ENCODE measurements around the gene PJVK. TPM values are rescaled to one million over a fixed set of nuclear protein-coding genes. Genes with fewer than 3 reads are reported as not detected.
"Not testable (repeated sequence)": the region's sequence is repeated elsewhere in the genome, so short reads cannot be mapped to it uniquely, and the experiment has no call there.

Gene PJVK
- total RNA-seq, 1 experiment from 2014 or later = 8.9 TPM

DNA sequence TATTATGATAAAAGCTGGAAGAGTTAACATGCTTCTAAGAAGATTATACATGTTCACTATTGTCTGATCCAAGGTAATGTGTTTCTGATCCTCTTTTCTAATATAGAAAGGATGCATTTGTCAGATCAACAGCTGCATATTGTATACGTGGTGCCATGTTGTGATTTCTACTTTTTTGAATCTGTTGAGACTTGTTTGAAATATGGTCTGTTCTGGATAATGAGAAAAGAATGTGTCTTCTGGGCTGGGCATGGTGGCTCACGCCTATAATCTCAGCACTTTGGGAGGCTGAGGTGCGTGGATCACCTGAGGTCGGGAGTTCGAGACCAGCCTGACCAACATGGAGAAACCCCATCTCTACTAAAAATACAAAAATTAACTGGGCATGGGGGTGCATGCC is 27.4 kb upstream of the PJVK start:
- not testable (repeated sequence) for H3K4me1 ChIP-seq (ENCODE audit: low read length); H4K20me1 ChIP-seq (ENCODE audit: insufficient read depth, low read depth, low read length); H3K79me2 ChIP-seq (ENCODE audit: low read length); H2AFZ ChIP-seq (ENCODE audit: low read length); DNase-seq; H3K27ac ChIP-seq (ENCODE audit: low read length); H3K4me3 ChIP-seq (ENCODE audit: low read length); H3K9me3 ChIP-seq (ENCODE audit: low read length); H3K27me3 ChIP-seq (ENCODE audit: low read length); H3K36me3 ChIP-seq (ENCODE audit: insufficient read depth, low read length); H3K9me2 ChIP-seq (replicated peaks; ENCODE audit: insufficient read depth, low read length); H3K4me2 ChIP-seq (ENCODE audit: low read depth, low read length, poor library complexity, severe bottlenecking); H3K9ac ChIP-seq (ENCODE audit: low read length)

DNA sequence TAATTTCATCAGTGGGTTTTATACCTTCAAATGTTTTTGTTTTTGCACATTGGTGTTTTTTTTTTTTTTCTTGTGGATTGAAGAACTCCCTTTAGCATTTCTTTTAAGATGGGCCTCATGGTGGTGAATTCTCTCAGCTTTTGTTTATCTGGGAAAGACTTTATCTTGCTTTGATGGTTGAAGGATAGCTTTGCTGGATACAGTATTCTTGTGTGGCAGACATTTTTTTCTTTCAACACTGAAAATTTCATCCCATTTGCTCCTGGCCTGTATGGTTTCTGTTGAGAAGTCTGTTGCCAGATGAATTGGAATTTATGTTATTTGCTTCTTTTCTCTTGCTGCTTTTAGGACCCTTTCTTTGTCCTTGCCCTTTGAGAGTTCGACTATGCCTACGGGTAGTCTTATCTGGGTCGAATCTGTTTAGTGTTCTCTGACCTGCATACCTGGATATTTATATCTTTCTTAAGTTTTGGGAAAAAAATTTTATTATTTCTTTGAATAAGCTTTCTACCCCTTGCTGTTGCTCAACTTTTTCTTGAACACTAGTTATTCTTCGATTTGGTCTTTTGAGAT is 25.8 kb upstream of the PJVK start:
- no peak for DNase-seq
- Histone ChIP-seq H3K27ac (ENCODE audit: low read length) (no peak overlapping the region), H3K9ac (ENCODE audit: low read length) (no peak overlapping the region), H3K9me2 (replicated peaks; ENCODE audit: insufficient read depth, low read length) (no peaks in the 10 kb centered on the region), H3K4me2 (ENCODE audit: low read depth, low read length, poor library complexity, severe bottlenecking) (no peak overlapping the region), H4K20me1 (ENCODE audit: insufficient read depth, low read depth, low read length) (no peaks in the 10 kb centered on the region), H2AFZ (ENCODE audit: low read length) (no peak overlapping the region), H3K36me3 (ENCODE audit: insufficient read depth, low read length) (peaks cover 5% of the 10 kb centered on the region; the same call in 1 of the 2 replicates), H3K27me3 (ENCODE audit: low read length) (no peaks in the 10 kb centered on the region), H3K79me2 (ENCODE audit: low read length) (no peaks in the 10 kb centered on the region), H3K4me3 (ENCODE audit: low read length) (no peak overlapping the region), H3K9me3 (ENCODE audit: low read length) (no peaks in the 10 kb centered on the region), H3K4me1 (ENCODE audit: low read length) (no peaks in the 10 kb centered on the region; the same call in 1 of the 2 replicates)

DNA sequence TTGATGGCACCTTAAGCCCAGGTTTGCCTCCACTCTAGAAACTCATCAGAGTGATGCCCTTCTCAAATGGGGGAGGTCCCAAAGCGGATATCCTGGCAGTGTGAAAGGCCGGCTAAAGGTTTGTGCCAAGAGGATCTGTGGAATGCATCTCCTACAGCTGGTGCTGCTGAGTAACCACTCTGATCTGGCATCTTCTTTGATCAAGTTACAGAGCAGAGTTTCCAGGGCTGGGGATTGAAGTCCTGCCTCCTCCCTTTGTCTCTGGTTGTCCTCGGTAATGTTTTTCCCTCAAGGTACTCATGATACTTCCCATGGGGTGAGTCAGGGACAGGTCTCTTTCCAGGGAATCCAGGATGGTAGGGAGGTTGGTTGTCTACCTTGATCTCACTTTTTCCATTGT is 24.8 kb upstream of the PJVK start:
- Histone ChIP-seq H4K20me1 (ENCODE audit: insufficient read depth, low read depth, low read length) (no peaks in the 10 kb centered on the region), H3K9ac (ENCODE audit: low read length) (no peak overlapping the region), H3K4me1 (ENCODE audit: low read length) (no peaks in the 10 kb centered on the region), H3K27ac (ENCODE audit: low read length) (no peak overlapping the region), H3K4me3 (ENCODE audit: low read length) (no peak overlapping the region), H2AFZ (ENCODE audit: low read length) (no peak overlapping the region), H3K36me3 (ENCODE audit: insufficient read depth, low read length) (peaks cover 10% of the 10 kb centered on the region; the same call in 1 of the 2 replicates), H3K9me3 (ENCODE audit: low read length) (no peaks in the 10 kb centered on the region), H3K9me2 (replicated peaks; ENCODE audit: insufficient read depth, low read length) (no peaks in the 10 kb centered on the region), H3K4me2 (ENCODE audit: low read depth, low read length, poor library complexity, severe bottlenecking) (no peak overlapping the region), H3K79me2 (ENCODE audit: low read length) (no peaks in the 10 kb centered on the region), H3K27me3 (ENCODE audit: low read length) (no peaks in the 10 kb centered on the region)
- DNase-seq = no peak

DNA sequence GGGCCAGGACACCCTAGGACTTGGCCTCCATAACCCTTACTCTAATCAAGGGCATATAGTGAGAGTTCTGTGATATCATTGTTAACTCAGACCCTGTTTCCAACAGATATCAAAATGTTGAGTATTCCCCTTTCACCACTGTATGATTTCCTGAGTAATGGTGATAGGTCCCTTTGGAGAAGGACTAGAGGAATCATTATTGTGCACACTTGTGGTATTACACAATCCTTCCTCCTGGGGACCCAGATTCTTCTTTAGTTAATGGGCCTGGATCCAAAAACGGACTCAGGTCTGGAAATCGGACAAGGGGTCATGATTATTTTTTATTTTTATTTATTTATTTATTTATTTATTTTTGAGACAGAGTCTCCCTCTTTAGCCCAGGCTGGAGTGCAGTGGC is 23.7 kb upstream of the PJVK start:
- Histone ChIP-seq H3K9me3 (ENCODE audit: low read length) (no peaks in the 10 kb centered on the region), H3K36me3 (ENCODE audit: insufficient read depth, low read length) (peaks cover 20% of the 10 kb centered on the region; the same call in 1 of the 2 replicates), H2AFZ (ENCODE audit: low read length) (no peak overlapping the region), H3K27ac (ENCODE audit: low read length) (no peak overlapping the region), H3K9ac (ENCODE audit: low read length) (no peak overlapping the region), H3K27me3 (ENCODE audit: low read length) (no peaks in the 10 kb centered on the region), H4K20me1 (ENCODE audit: insufficient read depth, low read depth, low read length) (no peaks in the 10 kb centered on the region), H3K9me2 (replicated peaks; ENCODE audit: insufficient read depth, low read length) (no peaks in the 10 kb centered on the region), H3K4me3 (ENCODE audit: low read length) (no peak overlapping the region), H3K4me1 (ENCODE audit: low read length) (no peaks in the 10 kb centered on the region), H3K4me2 (ENCODE audit: low read depth, low read length, poor library complexity, severe bottlenecking) (no peak overlapping the region), H3K79me2 (ENCODE audit: low read length) (no peaks in the 10 kb centered on the region)
- DNase-seq = no peak

DNA sequence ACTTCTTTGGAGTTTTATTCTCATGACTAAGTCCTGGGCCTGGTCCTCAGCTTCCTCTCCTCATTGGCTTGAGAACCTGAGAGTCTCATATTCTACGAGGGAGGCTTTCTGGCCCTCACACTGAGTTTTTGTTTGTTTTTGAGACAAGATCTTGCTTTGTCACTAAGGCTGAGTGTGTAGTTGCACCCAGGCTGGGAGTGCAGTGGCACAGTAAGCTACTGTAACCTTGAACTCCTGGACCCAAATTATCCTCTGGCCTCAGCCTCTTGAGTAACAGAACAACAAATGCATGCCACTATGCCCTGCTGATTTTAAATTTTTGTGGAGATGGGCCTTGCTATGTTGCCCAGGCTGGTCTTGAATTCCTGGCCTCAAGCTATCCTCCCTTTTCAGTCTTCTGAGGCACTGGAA is 22.8 kb upstream of the PJVK start:
- no peak overlapping the region for H3K9ac ChIP-seq (ENCODE audit: low read length)

DNA sequence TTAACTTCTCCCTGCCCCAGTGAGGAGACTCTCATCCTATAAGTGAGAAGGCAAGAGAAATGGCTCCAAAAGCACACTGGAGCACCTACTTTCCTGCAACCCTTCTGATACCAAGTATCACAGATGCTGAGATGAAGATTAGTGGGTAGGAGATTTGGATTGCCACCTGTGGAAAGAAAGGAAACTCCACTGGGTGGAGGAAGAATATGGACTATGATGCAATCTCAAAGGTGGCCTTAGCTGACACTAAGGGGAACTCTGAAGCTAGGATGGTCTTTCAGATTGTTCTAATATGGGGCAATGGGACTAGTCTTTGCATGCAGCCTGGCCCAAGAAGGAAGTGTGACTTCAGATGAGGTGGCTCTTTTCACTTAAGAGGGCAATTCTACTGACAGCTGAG is 21.8 kb upstream of the PJVK start:
- H3K27me3 ChIP-seq (ENCODE audit: low read length) = no peaks in the 10 kb centered on the region
- H3K4me2 ChIP-seq (ENCODE audit: low read depth, low read length, poor library complexity, severe bottlenecking) = no peak overlapping the region
- no peak for DNase-seq
- no peak overlapping the region for H3K27ac ChIP-seq (ENCODE audit: low read length)
- H3K4me3 ChIP-seq (ENCODE audit: low read length) = no peak overlapping the region
- H3K79me2 ChIP-seq (ENCODE audit: low read length) = no peaks in the 10 kb centered on the region
- H4K20me1 ChIP-seq (ENCODE audit: insufficient read depth, low read depth, low read length) = no peaks in the 10 kb centered on the region
- no peaks in the 10 kb centered on the region for H3K9me3 ChIP-seq (ENCODE audit: low read length)
- no peak overlapping the region for H2AFZ ChIP-seq (ENCODE audit: low read length)
- no peak overlapping the region for H3K9ac ChIP-seq (ENCODE audit: low read length)
- no peaks in the 10 kb centered on the region for H3K4me1 ChIP-seq (ENCODE audit: low read length)
- no peaks in the 10 kb centered on the region for H3K9me2 ChIP-seq (replicated peaks; ENCODE audit: insufficient read depth, low read length)
- peaks cover 37% of the 10 kb centered on the region for H3K36me3 ChIP-seq (ENCODE audit: insufficient read depth, low read length)

More for the DNA sequence above, 22.8 kb upstream of the PJVK start:
- H3K4me1 ChIP-seq (ENCODE audit: low read length) = no peaks in the 10 kb centered on the region
- no peaks in the 10 kb centered on the region for H3K9me3 ChIP-seq (ENCODE audit: low read length)
- H3K4me3 ChIP-seq (ENCODE audit: low read length) = no peak overlapping the region
- H2AFZ ChIP-seq (ENCODE audit: low read length) = no peak overlapping the region
- H3K9me2 ChIP-seq (replicated peaks; ENCODE audit: insufficient read depth, low read length) = no peaks in the 10 kb centered on the region
- H3K27me3 ChIP-seq (ENCODE audit: low read length) = no peaks in the 10 kb centered on the region
- no peak overlapping the region for H3K27ac ChIP-seq (ENCODE audit: low read length)
- H4K20me1 ChIP-seq (ENCODE audit: insufficient read depth, low read depth, low read length) = no peaks in the 10 kb centered on the region
- H3K79me2 ChIP-seq (ENCODE audit: low read length) = no peaks in the 10 kb centered on the region
- no peak for DNase-seq
- H3K36me3 ChIP-seq (ENCODE audit: insufficient read depth, low read length) = peaks cover 30% of the 10 kb centered on the region; the same call in 1 of the 2 replicates
- no peak overlapping the region for H3K4me2 ChIP-seq (ENCODE audit: low read depth, low read length, poor library complexity, severe bottlenecking)

DNA sequence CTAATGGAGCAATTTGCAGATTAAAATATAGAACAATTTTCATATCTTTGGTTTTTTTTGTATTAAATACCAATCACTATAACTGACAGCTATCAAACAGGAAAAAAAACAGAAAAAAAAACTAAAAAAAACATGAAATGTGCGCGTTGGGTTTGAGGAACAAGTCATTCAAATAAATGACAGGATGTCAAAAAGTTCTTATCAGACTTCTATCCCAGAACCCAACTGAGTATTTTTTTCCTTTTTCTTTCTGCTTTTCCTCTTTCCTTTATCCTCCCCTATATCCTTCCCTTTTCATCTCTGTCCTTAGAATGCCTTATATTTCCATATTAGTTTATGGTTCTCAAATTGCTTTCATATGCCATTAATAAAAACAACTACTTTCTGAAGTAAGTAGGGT is 14.5 kb upstream of the PJVK start:
- peaks cover 73% of the 10 kb centered on the region for H3K36me3 ChIP-seq (ENCODE audit: insufficient read depth, low read length)

DNA sequence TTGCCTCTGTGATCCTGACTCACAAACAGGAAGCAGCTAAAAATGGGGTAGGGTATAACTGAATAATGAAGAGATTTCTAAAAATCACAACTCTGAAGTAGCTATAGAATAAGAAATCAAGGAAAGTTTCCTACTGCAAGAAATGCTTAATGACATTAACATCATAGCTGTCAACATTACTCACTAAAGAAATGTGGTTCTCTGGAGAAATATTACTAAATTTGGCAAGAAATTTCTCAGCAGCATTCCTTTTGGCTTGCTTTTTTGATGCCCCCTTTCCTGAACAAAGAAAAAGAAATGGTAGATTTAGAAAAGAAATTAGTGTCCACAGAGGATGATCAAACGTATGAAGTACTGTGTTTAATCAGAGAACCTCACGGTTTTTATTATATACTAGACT is 9.8 kb upstream of the PJVK start:
- peaks cover 17% of the 10 kb centered on the region for H3K79me2 ChIP-seq (ENCODE audit: low read length)
- no peak overlapping the region for H3K9ac ChIP-seq (ENCODE audit: low read length)
- DNase-seq = no peak
- H3K4me1 ChIP-seq (ENCODE audit: low read length) = no peaks in the 10 kb centered on the region
- H3K9me2 ChIP-seq (replicated peaks; ENCODE audit: insufficient read depth, low read length) = no peaks in the 10 kb centered on the region
- H4K20me1 ChIP-seq (ENCODE audit: insufficient read depth, low read depth, low read length) = no peaks in the 10 kb centered on the region
- no peak overlapping the region for H2AFZ ChIP-seq (ENCODE audit: low read length)
- H3K27me3 ChIP-seq (ENCODE audit: low read length) = no peaks in the 10 kb centered on the region
- no peaks in the 10 kb centered on the region for H3K9me3 ChIP-seq (ENCODE audit: low read length)
- H3K27ac ChIP-seq (ENCODE audit: low read length) = no peak overlapping the region
- peaks cover 71% of the 10 kb centered on the region; the same call in 1 of the 2 replicates for H3K36me3 ChIP-seq (ENCODE audit: insufficient read depth, low read length)
- H3K4me2 ChIP-seq (ENCODE audit: low read depth, low read length, poor library complexity, severe bottlenecking) = no peak overlapping the region
- H3K4me3 ChIP-seq (ENCODE audit: low read length) = no peak overlapping the region

More for the DNA sequence above, 14.5 kb upstream of the PJVK start:
- Histone ChIP-seq H3K9me3 (ENCODE audit: low read length) (no peaks in the 10 kb centered on the region), H3K9me2 (replicated peaks; ENCODE audit: insufficient read depth, low read length) (no peaks in the 10 kb centered on the region), H3K4me1 (ENCODE audit: low read length) (no peaks in the 10 kb centered on the region), H4K20me1 (ENCODE audit: insufficient read depth, low read depth, low read length) (no peaks in the 10 kb centered on the region), H2AFZ (ENCODE audit: low read length) (no peak overlapping the region), H3K4me2 (ENCODE audit: low read depth, low read length, poor library complexity, severe bottlenecking) (no peak overlapping the region), H3K27ac (ENCODE audit: low read length) (no peak overlapping the region), H3K4me3 (ENCODE audit: low read length) (no peak overlapping the region), H3K79me2 (ENCODE audit: low read length) (peaks cover 5% of the 10 kb centered on the region; the same call in 1 of the 2 replicates), H3K27me3 (ENCODE audit: low read length) (no peaks in the 10 kb centered on the region), H3K9ac (ENCODE audit: low read length) (no peak overlapping the region)
- no peak for DNase-seq
